UCSD-AML1 (cell line): ENCODE results near the gene CDH4.

Experiments
- DNase-seq: peaks from one replicate; lab custom pipeline; 2025; ENCODE audit not compliant: unreplicated experiment; lab: John Stamatoyannopoulos, UW

CDH4 gene

GRCh38 chr20:61531553-61532345 lies 279.7 kb downstream of the CDH4 start:
- no peak for DNase-seq

- no peak for DNase-seq
Observed at GRCh38 chr20:61532736-61533135, 280.7 kb downstream of the CDH4 start.

- DNase-seq: no peak
Observed at GRCh38 chr20:61533231-61533631, 281.2 kb downstream of the CDH4 start.

GRCh38 chr20:61534346-61534745 lies 282.3 kb downstream of the CDH4 start:
- no peak for DNase-seq

GRCh38 chr20:61535091-61535490 lies 283.0 kb downstream of the CDH4 start:
- no peak for DNase-seq

- DNase-seq: no peak
Observed at GRCh38 chr20:61535536-61535935, 283.5 kb downstream of the CDH4 start.

GRCh38 chr20:61535956-61536355 lies 283.9 kb downstream of the CDH4 start:
- no peak for DNase-seq

- no peak for DNase-seq
Observed at GRCh38 chr20:61536671-61537070, 284.6 kb downstream of the CDH4 start.

- no peak for DNase-seq
Observed at GRCh38 chr20:61537239-61538182, 285.4 kb downstream of the CDH4 start.

- no peak for DNase-seq
Observed at GRCh38 chr20:61538183-61538942, 286.3 kb downstream of the CDH4 start.

GRCh38 chr20:61538943-61539265 lies 286.8 kb downstream of the CDH4 start:
- no peak for DNase-seq

- no peak for DNase-seq
Observed at GRCh38 chr20:61539706-61540360, 287.8 kb downstream of the CDH4 start.

GRCh38 chr20:61541537-61541936 lies 289.5 kb downstream of the CDH4 start:
- no peak for DNase-seq

GRCh38 chr20:61543086-61543485 lies 291.0 kb downstream of the CDH4 start:
- no peak for DNase-seq

GRCh38 chr20:61543931-61544745 lies 292.1 kb downstream of the CDH4 start:
- no peak for DNase-seq

GRCh38 chr20:61544910-61545889 lies 293.1 kb downstream of the CDH4 start:
- DNase-seq: no peak

- DNase-seq: no peak
Observed at GRCh38 chr20:61546641-61547040, 294.6 kb downstream of the CDH4 start.

GRCh38 chr20:61548069-61548468 lies 296.0 kb downstream of the CDH4 start:
- no peak for DNase-seq

GRCh38 chr20:61549865-61550264 lies 297.8 kb downstream of the CDH4 start:
- no peak for DNase-seq
